Measurements from ENCODE around the gene AR.

AR gene

GRCh38 chrX:67665583-67665982, 121.8 kb downstream of the AR start:
- TF ChIP-seq USF1 (IDR thresholded peaks at IDR 0.05) (no peak), NFIC (IDR thresholded peaks at IDR 0.05) (no peak), EGR1 (IDR thresholded peaks at IDR 0.05) (no peak), TAF1 (IDR thresholded peaks at IDR 0.05; ENCODE audit: low read depth) (no peak), CREB1 (IDR thresholded peaks at IDR 0.05; ENCODE audit: low read depth) (no peak), REST (IDR thresholded peaks at IDR 0.05; ENCODE audit: low read depth) (no peak)

- TF ChIP-seq CEBPB (IDR thresholded peaks at IDR 0.05): no peak
- no peak for TF ChIP-seq YY1 (IDR thresholded peaks at IDR 0.05; ENCODE audit: low read depth)
- no peak for TF ChIP-seq RAD21 (IDR thresholded peaks at IDR 0.05; ENCODE audit: low read depth)
- TF ChIP-seq EGR1 (IDR thresholded peaks at IDR 0.05): no peak
- no peak for TF ChIP-seq TAF1 (IDR thresholded peaks at IDR 0.05; ENCODE audit: low read depth)
- TF ChIP-seq MAX (IDR thresholded peaks at IDR 0.05): no peak
- TF ChIP-seq CREB1 (IDR thresholded peaks at IDR 0.05; ENCODE audit: low read depth): no peak
- TF ChIP-seq EP300 (IDR thresholded peaks at IDR 0.05; ENCODE audit: borderline replicate concordance): no peak
- TF ChIP-seq FOXM1 (IDR thresholded peaks at IDR 0.05; ENCODE audit: borderline replicate concordance, low read depth): no peak
- TF ChIP-seq TEAD4 (IDR thresholded peaks at IDR 0.05): no peak
- TF ChIP-seq REST (IDR thresholded peaks at IDR 0.05; ENCODE audit: low read depth): no peak
- no peak for TF ChIP-seq TCF12 (IDR thresholded peaks at IDR 0.05; ENCODE audit: low read depth)
- no peak for TF ChIP-seq NFIC (IDR thresholded peaks at IDR 0.05)
- TF ChIP-seq ZBTB7A (IDR thresholded peaks at IDR 0.05; ENCODE audit: low read depth): no peak
Measured at GRCh38 chrX:67673741-67674274, 130.0 kb downstream of the AR start.

GRCh38 chrX:67674741-67675140, 130.9 kb downstream of the AR start:
- TF ChIP-seq NFIC (IDR thresholded peaks at IDR 0.05) (no peak), RAD21 (IDR thresholded peaks at IDR 0.05; ENCODE audit: low read depth) (no peak)

- no peak for TF ChIP-seq YY1 (IDR thresholded peaks at IDR 0.05; ENCODE audit: low read depth)
- TF ChIP-seq USF1 (IDR thresholded peaks at IDR 0.05): no peak
Measured at GRCh38 chrX:67684136-67684535, 140.3 kb downstream of the AR start.

- TF ChIP-seq EGR1 (IDR thresholded peaks at IDR 0.05): no peak
- TF ChIP-seq ZBTB7A (IDR thresholded peaks at IDR 0.05; ENCODE audit: low read depth): no peak
- no peak for TF ChIP-seq RAD21 (IDR thresholded peaks at IDR 0.05; ENCODE audit: low read depth)
- no peak for TF ChIP-seq REST (IDR thresholded peaks at IDR 0.05; ENCODE audit: low read depth)
- TF ChIP-seq CEBPB (IDR thresholded peaks at IDR 0.05): no peak
- no peak for TF ChIP-seq TAF1 (IDR thresholded peaks at IDR 0.05; ENCODE audit: low read depth)
- TF ChIP-seq USF1 (IDR thresholded peaks at IDR 0.05): no peak
- TF ChIP-seq YY1 (IDR thresholded peaks at IDR 0.05; ENCODE audit: low read depth): no peak
- TF ChIP-seq MAX (IDR thresholded peaks at IDR 0.05): no peak
- TF ChIP-seq TCF12 (IDR thresholded peaks at IDR 0.05; ENCODE audit: low read depth): no peak
- TF ChIP-seq FOXM1 (IDR thresholded peaks at IDR 0.05; ENCODE audit: borderline replicate concordance, low read depth): no peak
- TF ChIP-seq NFIC (IDR thresholded peaks at IDR 0.05): no peak
- no peak for TF ChIP-seq CREB1 (IDR thresholded peaks at IDR 0.05; ENCODE audit: low read depth)
- no peak for TF ChIP-seq EP300 (IDR thresholded peaks at IDR 0.05; ENCODE audit: borderline replicate concordance)
Measured at GRCh38 chrX:67692246-67692645, 148.4 kb downstream of the AR start.
